NOMO-1 treated with dmso at 0.1 percent for 144 hours (cell line): ENCODE results near the gene RAVER1.
"Not testable (repeated sequence)": the region's sequence is repeated elsewhere in the genome, so short reads cannot be mapped to it uniquely, and the experiment has no call there.

Experiments used
- DNase-seq: peaks from one replicate; lab custom pipeline; 2025; ENCODE audit not compliant: unreplicated experiment; lab: John Stamatoyannopoulos, UW

The RAVER1 gene, protein sequence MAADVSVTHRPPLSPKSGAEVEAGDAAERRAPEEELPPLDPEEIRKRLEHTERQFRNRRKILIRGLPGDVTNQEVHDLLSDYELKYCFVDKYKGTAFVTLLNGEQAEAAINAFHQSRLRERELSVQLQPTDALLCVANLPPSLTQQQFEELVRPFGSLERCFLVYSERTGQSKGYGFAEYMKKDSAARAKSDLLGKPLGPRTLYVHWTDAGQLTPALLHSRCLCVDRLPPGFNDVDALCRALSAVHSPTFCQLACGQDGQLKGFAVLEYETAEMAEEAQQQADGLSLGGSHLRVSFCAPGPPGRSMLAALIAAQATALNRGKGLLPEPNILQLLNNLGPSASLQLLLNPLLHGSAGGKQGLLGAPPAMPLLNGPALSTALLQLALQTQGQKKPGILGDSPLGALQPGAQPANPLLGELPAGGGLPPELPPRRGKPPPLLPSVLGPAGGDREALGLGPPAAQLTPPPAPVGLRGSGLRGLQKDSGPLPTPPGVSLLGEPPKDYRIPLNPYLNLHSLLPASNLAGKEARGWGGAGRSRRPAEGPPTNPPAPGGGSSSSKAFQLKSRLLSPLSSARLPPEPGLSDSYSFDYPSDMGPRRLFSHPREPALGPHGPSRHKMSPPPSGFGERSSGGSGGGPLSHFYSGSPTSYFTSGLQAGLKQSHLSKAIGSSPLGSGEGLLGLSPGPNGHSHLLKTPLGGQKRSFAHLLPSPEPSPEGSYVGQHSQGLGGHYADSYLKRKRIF

DNA sequence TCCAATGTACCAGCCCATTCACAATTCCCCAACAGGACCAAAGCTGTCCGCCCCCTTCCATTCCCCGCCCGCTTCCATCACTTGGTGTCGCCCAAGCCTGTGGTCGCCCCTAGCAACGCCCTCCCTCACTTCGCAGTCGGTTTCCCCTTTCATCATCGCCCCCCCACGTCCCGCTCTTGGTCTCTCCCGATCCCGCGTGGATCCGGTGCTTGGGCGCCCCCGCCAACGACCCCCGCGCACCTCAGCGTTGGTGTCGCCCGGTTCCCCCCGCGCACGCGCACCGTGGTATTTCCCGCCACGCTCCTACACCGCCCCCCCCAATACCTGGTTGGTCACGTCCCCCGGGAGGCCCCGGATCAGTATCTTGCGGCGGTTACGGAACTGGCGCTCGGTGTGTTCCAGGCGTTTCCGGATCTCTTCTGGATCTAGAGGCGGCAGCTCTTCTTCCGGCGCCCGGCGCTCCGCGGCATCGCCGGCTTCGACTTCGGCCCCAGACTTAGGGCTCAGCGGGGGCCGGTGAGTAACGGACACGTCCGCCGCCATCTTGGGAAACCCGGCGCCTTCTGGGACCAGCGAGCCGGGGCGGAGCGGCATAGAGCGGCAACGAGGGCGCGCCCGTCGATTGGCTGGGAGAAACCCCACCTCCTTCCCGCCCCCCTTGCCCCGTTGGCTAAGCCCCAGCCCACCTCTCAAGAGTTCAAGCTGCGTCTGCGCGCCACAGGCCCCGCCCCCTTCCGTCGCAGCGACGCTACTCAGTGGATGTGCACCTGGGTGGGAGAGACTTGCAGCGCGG lies at the start of gene RAVER1:
TSS of gene RAVER1 (minus strand) at position 565 of the 793 bp plus-strand sequence. CDS start at position 543, 22 bp downstream.
- DNase-seq, result peak; percentile 89

DNA sequence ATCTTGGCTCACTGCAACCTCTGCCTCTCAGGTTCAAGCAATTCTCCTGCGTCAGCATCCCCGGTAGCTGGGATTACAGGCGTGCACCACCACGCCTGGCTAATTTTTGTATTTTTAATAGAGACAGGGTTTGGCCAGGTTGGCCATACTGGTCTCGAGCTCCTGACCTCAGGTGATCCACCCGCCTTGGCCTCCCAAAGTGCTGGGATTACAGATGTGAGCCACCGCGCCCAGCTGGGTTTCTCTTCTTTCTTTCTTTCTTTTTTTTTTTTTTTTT lies 49.8 kb upstream of the RAVER1 start:
- not testable (repeated sequence) for DNase-seq

GRCh38 chr19:10380313-10381102 lies 47.2 kb upstream of the RAVER1 start, which contains the start of gene TYK2:
Gene TYK2 (minus strand): TSS chr19:10380572. CDS start chr19:10378406, 2,166 bp downstream.
- peak; percentile 97 for DNase-seq

- DNase-seq, result no peak
Observed at GRCh38 chr19:10379880-10380312, 46.6 kb upstream of the RAVER1 start.

DNA sequence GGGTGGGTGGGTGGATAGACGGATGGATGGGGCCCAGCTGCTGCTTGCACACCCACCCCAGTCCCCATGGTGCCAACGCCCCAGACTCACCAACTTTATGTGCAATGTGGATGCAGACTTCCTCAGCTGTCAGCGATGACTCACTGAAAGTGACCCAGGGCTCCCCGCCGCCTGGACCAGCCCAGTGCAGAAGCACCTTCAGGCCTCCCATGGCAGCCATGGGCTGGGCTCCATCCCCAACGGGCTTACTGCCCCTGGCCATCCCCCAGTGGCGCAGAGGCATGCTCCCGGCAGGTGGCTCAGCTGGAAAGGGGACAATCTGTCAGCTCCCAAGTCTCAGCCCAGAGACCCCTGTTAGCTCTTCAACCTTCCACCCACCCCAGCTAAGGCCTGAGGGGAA lies 44.8 kb upstream of the RAVER1 start:
- DNase-seq, result no peak

DNA sequence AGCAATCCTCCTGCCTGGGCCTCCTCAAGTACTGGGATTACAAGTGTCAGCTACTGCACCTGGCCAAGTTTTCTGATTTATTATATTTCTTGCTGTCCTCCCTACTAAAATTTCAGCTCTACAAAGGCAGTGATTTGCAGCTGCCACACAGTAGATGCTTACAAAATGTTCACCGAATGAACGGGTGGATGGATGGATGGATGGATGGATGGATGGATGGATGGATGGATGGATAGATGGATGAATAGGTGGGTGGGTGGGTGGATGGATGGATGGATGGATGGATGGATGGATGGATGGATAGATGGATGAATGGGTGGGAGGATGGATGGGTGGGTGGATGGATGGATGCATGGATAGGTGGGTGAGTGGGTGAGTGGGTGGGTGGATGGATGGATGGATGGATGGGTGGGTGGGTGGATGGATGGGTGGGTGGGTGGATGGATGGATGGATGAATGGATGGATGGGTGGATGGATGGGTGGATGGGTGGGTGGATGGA lies 43.9 kb upstream of the RAVER1 start:
- DNase-seq, result not testable (repeated sequence)

GRCh38 chr19:10374931-10375330 lies 41.6 kb upstream of the RAVER1 start:
- no peak for DNase-seq

DNA sequence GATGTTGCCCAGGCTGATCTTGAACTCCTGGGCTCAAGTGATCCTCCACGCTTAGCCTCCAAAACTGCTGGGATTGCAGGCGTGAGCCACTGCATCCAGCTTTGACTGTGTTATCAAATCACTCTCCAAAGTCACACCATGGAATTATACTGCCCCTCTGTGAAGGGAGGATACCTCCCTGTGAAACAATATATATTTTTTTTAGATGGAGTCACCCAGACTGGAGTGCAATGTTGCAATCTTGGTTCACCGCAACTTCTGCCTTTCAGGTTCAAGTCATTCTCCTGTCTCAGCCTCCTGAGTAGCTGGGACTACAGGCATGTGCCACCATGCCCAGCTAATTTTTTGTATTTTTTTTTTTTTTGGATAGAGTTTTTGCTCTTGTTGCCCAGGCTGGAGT lies 39.4 kb upstream of the RAVER1 start:
- peak; percentile 79 for DNase-seq

DNA sequence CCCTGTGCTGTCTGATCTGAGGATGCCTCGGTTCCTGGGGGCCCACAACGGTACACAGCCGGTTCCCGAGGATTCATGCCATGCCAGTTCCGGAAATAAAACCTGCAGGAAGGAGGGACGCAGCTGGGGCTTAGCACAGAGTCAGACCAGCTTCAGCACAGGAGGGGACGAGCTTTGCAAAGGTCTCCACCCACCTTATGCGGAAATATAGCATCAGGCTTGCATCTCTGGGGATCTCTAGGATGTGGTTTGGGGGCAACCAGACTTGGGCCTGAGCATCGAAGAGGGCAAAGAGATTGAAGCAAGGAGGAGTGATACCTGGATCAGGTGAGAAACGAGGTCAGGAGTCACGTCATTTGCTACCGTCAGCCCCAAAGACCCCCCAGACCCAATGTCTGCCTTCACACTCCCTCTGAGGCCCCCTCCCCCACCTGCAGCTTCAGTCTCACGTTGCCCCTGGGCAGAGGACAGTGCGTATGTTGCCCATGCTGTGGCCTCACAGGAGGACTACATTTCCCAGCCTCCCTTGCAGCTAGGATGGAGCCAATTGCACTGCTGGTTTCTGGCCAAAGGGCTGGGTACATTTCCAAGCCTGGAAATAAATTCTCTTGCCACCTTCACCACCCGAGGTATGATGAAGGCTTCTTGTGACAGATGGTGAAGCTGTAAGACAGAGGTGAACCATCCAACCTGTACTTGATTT lies 34.9 kb upstream of the RAVER1 start:
- DNase-seq, result no peak

GRCh38 chr19:10366950-10367512 lies 33.7 kb upstream of the RAVER1 start:
- DNase-seq, result not testable (repeated sequence)

GRCh38 chr19:10365518-10365917 lies 32.2 kb upstream of the RAVER1 start:
- no peak for DNase-seq

DNA sequence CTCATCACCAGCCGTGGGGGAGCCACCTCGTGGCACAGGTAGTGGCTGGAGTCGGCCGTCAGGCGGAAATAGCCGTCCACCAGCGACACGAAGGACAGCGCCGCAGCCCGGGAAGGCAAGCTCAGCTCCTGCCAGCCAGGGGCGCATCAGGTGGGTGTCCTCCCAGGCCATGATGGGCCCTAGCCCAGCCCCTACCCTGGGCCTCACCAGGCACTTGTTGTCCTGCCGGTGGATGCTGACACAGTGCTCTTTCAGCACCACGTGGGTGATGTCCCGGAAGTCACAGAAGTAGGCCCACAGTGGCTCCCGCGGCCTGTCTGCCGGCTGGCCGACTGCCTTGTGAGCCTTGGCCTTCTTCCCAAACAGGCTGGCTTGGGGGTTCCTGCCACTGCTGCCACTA lies 31.3 kb upstream of the RAVER1 start:
- no peak for DNase-seq

GRCh38 chr19:10363789-10364281 lies 30.5 kb upstream of the RAVER1 start:
- DNase-seq, result no peak

DNA sequence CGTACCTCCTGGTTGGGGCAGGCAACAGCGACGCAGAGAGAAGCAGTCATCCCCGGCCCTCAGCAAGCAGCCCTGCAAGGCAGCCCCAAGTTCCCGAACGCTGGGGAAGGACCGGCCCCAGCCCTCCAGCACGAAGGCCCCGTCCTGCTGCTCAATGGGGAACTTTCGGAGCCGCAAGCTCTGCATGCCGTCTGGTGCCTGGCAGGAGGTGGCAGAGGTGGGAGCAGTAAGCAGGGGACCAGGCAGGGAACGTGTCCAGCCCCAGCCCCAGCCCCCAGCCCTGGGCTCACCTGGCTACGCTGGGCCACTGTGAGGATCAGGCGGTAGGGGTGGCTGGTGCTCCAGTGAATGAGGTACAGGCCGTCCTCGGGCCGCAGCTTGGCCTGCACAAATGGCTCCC lies 28.9 kb upstream of the RAVER1 start:
- DNase-seq, result no peak

- no peak for DNase-seq
Observed at GRCh38 chr19:10361569-10362011, 28.3 kb upstream of the RAVER1 start.

- DNase-seq, result no peak
Observed at GRCh38 chr19:10356431-10356830, 23.1 kb upstream of the RAVER1 start.

DNA sequence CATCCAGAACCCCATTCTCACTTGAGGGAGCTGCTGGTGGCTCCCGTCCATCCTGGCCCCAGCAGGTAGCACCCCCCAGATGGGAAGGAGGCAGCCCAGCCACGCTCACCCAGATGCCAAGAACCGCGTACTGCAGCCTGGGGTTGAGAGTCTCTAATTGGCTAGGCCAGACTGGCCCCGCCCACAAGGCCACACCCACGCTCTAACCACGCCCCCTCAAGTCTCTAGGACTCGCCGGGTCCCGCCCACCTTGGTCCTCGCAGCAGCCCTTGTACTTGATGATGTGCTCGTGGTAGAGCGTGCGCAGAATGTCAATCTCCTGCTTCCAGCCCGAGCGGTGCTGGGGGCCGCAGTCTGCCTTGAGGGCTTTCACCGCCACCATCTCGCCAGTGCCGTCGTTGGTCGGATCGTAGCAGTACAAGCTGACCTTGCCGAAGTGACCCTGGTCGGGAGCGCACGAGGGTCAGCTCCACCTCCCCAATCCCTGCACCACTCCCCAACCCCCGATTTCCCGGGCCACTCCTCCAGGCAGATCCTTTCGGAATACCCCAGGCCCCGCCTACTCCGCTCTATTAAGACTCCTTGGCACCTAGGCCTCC lies 20.6 kb upstream of the RAVER1 start:
- DNase-seq, result no peak

DNA sequence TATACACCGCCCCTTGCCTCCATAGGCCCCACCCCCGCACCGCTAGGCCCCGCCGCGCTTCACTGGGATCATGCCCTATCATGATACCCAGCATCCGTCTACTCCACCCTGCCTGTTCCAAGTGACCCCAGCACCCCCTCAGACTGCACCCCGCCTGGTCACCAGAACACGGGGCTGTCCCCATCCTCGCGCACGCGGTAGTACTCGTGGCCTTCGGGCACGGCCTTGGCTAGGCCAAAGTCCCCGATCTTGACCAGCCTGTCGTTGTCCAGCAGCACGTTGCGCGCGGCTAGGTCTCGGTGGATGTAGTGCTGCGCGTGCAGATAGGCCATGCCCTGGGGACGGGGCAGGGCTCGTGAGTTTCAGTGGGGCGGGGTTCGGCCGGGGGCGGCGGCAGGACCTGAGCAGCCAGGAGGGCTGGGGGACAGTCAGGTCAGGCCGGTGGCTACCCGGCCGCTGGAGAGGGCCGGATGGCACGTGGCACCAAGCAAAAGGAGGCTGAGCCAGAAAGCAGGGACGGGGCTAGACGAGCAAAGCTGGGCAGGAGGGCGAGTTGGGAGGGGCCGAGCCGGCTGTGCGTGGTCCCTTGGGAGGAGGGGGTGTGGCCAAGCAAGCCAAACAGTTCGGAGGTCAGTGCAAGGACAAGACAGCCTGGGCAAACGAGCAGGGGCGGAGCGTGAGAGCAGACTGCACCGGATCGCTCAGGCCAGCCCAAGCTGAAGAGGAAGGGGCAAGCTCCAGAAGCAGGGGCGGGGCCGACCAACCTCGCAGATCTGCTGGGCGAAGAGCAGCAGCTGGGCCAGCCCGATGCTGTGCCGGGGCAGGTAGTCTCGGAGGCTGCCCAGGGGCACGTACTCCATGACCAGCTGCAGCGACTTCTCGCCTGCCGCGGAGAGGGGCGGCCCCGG lies 19.7 kb upstream of the RAVER1 start:
- DNase-seq, result no peak
